Fibroblast of pulmonary artery (primary cell): ENCODE data around the gene NCAPG2.

Source experiments
- DNase-seq: peaks from one replicate; pipeline ENCODE4 v3.0.0-alpha.2; 2010; ENCODE audit warnings: low read depth
- H3K4me3 ChIP-seq: replicated peaks from 2 replicates; pipeline ENCODE4 v1.5.1; 2011; ENCODE audit warnings: low read depth, mild to moderate bottlenecking, control low read depth, low read length, moderate library complexity
- CTCF ChIP-seq: IDR thresholded peaks from 2 replicates; pipeline ENCODE4 v1.5.1; 2011; ENCODE audit warnings: mild to moderate bottlenecking, control low read depth, low read length, inconsistent platforms; ENCODE audit errors: missing control alignments

Gene NCAPG2

GRCh38 chr7:158603773-158604755 is 100.5 kb downstream of the NCAPG2 start:
- no peak for DNase-seq
- TF ChIP-seq CTCF = no peak
- no peak overlapping the region for H3K4me3 ChIP-seq

- peak; percentile 8 for DNase-seq
- no peak for TF ChIP-seq CTCF
- no peak overlapping the region for H3K4me3 ChIP-seq
Measured at GRCh38 chr7:158602905-158603772, 101.5 kb downstream of the NCAPG2 start.

- TF ChIP-seq CTCF = no peak
- no peak overlapping the region for H3K4me3 ChIP-seq
- DNase-seq = no peak
Measured at GRCh38 chr7:158602041-158602440, 102.6 kb downstream of the NCAPG2 start.

- no peak for TF ChIP-seq CTCF
- no peak for DNase-seq
- H3K4me3 ChIP-seq = no peak overlapping the region
Measured at GRCh38 chr7:158601090-158601489, 103.5 kb downstream of the NCAPG2 start.

- no peak overlapping the region for H3K4me3 ChIP-seq
- no peak for DNase-seq
- TF ChIP-seq CTCF = no peak
Measured at GRCh38 chr7:158596745-158597144, 107.9 kb downstream of the NCAPG2 start.

GRCh38 chr7:158596309-158596708 is 108.3 kb downstream of the NCAPG2 start:
- no peak for DNase-seq
- H3K4me3 ChIP-seq = no peak overlapping the region
- no peak for TF ChIP-seq CTCF
